GM19372 (cell line): Measurements from ENCODE around the gene EXOSC7.
"Not testable (repeated sequence)": the region's sequence is repeated elsewhere in the genome, so short reads cannot be mapped to it uniquely, and the experiment has no call there.

Experiments used
- ATAC-seq: cut with Tn5 transposase; IDR thresholded peaks from one replicate; pipeline ENCODE4 v1.9.1; 2021; ENCODE audit warnings: mild to moderate bottlenecking, low read depth, moderate library complexity; ENCODE audit not compliant: unreplicated experiment

Gene EXOSC7

DNA sequence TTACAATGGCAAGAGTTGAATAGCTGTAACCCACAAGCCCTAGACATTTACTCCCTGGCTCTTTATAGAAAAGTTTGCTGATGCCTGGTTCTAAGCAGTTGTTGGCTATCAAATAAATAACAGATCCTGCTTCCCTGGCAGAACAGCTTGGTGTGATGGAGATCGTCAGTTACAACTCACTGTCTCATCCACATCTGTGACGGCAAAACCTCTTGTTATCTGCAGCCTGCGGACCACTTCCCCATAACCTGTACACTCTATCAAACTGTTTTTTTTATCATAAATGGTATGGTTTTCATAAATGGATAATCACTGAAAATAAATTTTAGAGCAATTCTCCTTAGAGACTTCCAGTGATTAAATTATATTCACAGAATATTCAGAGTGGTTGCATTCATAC is 14.2 kb upstream of the EXOSC7 start:
- no peak for ATAC-seq

GRCh38 chr3:44962621-44963393 is 13.2 kb upstream of the EXOSC7 start:
- no peak for ATAC-seq

- ATAC-seq, result no peak
Observed at GRCh38 chr3:44963571-44964325, 12.3 kb upstream of the EXOSC7 start.

DNA sequence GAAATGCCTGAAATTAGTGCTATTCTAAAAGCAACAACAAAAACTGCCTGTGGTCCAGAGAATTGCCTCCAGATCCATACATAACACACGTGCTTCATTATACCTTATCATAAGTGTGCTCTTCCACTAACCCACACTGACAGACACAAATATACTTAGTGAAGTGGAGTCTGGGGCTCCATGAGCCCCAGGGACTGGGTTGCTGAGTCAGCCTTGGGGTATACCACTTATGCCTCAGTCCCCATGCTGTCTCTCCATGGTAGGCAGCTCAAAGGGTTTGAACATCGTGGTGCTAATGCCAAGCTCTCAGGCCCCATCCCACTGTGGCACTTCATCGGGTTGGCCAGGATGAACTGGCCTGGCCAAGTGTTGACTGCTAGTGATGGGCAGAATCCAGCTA is 10.9 kb upstream of the EXOSC7 start:
- ATAC-seq, result no peak

GRCh38 chr3:44966795-44967278 is 9.2 kb upstream of the EXOSC7 start:
- no peak for ATAC-seq

- ATAC-seq, result no peak
Observed at GRCh38 chr3:44968447-44968858, 7.6 kb upstream of the EXOSC7 start.

DNA sequence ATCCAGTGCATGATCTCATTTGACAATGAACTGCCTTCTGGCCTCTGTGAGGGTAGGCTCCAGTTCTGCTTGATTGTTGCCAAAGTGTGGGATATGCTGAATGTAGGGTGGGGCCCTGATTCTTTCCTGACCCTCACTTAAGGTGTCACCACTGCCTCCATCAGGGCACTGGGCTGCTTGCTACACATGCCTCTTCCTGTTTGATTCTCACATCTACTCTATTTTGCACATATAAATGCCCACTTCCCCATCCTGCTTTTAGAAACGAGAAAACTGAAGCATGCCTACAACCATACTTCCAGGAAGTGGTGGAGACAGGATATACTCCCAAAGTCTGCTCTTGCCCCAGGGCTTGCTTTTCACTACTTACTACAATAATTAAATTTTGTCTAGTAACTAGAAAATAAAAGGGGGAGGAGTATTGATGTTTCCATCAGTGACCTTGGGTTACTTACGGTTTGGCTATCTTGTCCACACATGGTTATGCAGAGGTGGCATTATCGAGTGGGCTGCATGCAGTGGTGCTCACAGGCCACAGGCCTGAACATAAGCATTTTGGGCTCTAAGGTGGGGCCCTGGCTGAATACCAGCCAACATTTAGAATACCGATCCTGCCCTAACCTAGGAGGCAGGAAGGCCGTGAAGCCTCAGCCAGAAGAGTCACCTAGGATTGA is 6.8 kb upstream of the EXOSC7 start:
- ATAC-seq, result no peak

DNA sequence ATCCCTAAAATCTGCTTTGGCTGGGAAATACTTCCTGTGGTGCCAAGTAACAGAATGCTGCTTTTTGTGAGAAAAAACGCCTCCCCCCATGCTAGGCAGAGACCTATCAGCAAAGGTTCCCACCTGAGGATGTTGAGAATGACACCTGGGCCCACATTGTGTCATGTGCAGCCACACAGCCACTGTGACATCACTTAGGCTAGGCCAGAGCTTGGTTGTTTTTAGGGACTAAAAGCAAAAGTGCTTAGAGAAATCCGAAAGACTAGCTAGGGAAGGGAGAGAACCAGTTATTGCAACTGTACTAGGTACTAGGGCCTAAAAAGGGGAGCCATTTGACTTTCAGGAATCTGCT is 6.2 kb upstream of the EXOSC7 start:
- no peak for ATAC-seq

- ATAC-seq, result no peak
Observed at GRCh38 chr3:44970926-44971490, 5.0 kb upstream of the EXOSC7 start.

DNA sequence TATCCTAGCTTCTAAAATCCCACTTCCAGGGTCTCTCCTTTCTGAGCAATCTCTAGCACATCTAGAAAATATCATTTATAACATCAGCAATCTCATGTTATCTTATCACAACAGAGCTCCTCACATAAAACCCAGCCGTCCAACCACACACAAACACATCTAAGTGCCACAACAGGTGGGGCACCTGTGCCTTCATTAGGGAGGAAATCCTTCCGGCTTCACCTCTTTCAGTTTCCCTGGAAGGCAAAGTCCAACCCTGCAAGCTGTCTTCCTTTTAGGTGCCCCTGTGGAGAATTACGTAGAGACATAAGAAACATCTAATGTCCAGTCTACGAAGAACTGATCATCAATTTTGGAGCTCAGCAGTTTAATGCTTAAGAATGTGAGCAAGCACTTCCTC is 1.6 kb upstream of the EXOSC7 start:
- no peak for ATAC-seq

DNA sequence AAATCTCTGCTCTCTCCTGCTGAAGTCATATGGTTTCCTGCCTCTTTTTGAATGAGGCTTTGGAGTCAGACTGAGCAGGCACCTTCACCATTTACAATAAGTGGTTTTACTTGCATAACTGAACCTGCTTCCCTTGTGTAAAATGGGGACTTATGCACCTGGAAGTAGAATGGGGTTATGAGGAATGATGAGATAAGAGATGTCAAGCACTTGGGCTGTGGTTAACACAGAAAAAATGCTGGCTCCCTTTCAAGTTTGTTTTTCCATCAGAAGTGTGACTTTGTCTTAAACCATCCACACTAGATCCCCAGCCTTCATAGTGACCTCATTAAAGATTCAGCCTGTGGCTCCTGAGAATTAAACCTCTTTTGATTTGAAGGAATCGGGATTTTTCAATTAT is 5.2 kb downstream of the EXOSC7 start:
- no peak for ATAC-seq

GRCh38 chr3:44981751-44982150 is 5.7 kb downstream of the EXOSC7 start:
- ATAC-seq, result no peak

DNA sequence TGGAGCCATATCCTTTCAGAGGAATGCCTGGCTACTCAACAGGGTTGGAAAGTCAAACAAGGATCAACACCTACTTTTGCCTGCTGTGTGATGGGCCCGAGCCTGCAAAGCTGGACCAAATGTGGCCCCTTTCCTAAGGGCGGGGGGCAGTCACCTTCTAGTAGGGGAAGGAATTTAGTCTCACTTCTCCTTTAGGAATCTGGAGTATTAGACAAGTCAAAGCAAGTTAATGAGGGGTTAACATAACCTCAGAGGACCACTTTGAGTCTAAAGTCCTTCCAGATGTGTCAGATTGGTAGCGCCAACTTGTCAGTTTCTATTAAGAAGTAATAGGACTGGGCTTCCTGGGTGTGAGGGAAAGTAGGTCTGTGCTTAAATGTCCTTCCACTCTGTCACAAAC is 6.8 kb downstream of the EXOSC7 start:
- ATAC-seq, result no peak

GRCh38 chr3:44983484-44983941 is 7.5 kb downstream of the EXOSC7 start:
- no peak for ATAC-seq

DNA sequence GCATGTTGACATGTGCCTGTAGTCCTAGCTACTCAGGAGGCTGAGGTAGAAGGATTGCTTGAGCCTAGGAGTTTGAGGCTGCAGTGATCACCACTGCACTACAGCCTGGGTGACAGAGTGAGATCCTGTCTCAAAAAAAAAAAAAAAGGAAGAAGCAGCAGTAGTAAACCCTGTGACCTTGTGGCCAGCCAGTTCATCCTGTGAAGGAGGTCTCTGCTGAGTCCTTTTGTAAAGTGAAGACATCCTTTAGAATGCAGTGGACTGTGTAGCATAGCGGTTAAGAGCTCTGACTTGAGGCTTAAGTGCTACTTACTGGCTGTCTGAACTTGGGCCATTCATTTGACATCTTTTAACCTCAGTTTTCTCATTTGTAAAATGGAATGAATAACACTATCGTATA is 8.3 kb downstream of the EXOSC7 start:
- ATAC-seq, result no peak

GRCh38 chr3:44986330-44986729 is 10.3 kb downstream of the EXOSC7 start:
- not testable (repeated sequence) for ATAC-seq

DNA sequence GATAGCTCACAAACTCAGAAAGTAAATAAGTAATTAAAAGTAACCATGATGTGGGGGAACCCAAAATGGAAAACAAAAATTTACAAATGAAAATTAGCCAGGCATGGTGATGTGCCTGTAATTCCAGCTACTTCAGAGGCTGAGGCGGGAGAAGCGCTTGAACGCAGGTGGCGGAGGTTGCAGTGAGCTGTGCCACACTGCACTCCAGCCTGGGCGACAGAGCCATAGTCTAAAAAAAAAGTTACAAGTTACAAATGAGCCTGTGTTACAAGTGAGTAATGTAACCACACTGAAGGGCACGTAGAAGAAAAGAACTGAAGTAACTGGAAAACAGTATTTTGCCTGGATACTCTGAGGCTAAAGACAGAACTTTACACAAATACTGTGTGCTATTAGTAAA is 11.3 kb downstream of the EXOSC7 start:
- no peak for ATAC-seq

GRCh38 chr3:44988073-44988472 is 12.0 kb downstream of the EXOSC7 start:
- ATAC-seq, result no peak

GRCh38 chr3:44989141-44989540 is 13.1 kb downstream of the EXOSC7 start:
- ATAC-seq, result no peak

DNA sequence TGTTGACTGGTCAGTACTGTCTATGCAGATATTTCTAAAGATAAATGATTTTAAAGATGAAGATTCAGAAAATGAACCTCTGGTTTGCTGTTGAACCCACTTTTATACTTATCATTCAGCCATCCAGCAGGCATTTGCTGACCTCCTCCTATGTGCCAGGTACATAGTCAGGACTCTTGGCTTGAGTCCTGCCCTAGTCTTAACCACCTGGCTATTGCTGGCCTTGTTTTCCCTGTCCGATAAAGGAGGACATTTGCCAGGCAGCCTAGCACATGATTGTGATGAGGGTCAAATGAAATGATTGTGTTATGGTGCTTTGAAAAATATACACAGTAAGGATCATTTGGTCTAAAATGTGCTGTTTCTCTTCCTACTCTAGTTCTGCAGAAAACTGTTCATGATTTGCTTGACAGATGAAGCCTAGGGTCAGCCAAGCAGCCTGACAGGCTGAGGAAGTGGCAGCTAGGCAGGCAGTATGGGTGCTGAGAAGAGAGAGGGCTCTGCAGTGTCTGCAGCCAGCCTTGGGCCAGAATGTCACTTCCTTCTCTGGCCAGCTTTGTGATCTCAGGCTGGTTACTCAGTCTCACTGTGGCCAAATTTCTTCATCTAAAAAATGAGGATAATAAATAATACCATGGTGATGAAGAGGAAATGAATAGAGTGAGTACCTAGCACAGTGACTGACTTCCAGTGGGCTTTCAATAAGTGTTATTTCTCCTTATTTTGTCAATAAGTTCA is 13.8 kb downstream of the EXOSC7 start:
- no peak for ATAC-seq
